Measurements from ENCODE around the gene ERCC1. TPM values are rescaled to one million over a fixed set of nuclear protein-coding genes. Genes with fewer than 3 reads are reported as not detected.
A peak's percentile ranks its signal among the peaks of the same experiment; 100 is the strongest.

ERCC1 gene
- total and polyA plus RNA-seq, 2 of the 13 experiments (the other 11 are each of a cell fraction or from before 2014, with no cell fraction given), result 40.0 to 66.4 TPM

GRCh38 chr19:45468159-45468651, 44.5 kb upstream of the ERCC1 start:
- no peak for FAIRE-seq
- intact Hi-C loops (cut with micrococcal nuclease; ENCODE audit: unreplicated experiment) (no loop called here), in situ Hi-C loops (cut with HindIII; ENCODE audit: extremely low pct_ligation_motif_present, low pct_unique_long_range_greater_than_20kb) (no loop called here)
- TF ChIP-seq SIN3B (IDR thresholded peaks at IDR 0.05; ENCODE audit: low read length), result no peak
- no peak for TF ChIP-seq ARNT2 (CRISPR knock-in tag; IDR thresholded peaks at IDR 0.05; ENCODE audit: low read depth)
- 0 out of 2 replicates have a peak, but pooled peaks have one; percentile 1 for TF ChIP-seq BRD4 (CRISPR knock-in tag; IDR thresholded peaks at IDR 0.05)
- TF ChIP-seq SNAPC2 (CRISPR knock-in tag; IDR thresholded peaks at IDR 0.05), result 0 out of 2 replicates have a peak, but pooled peaks have one; percentile 33
- TF ChIP-seq ZNF33B (CRISPR knock-in tag; IDR thresholded peaks at IDR 0.05), result no peak
- TF ChIP-seq PRMT3 (CRISPR knock-in tag; IDR thresholded peaks at IDR 0.05; ENCODE audit: borderline replicate concordance, low read depth), result no peak
- TF ChIP-seq KAT8 (CRISPR knock-in tag; IDR thresholded peaks at IDR 0.05), result no peak
- TF ChIP-seq ZNF558 (CRISPR knock-in tag; IDR thresholded peaks at IDR 0.05; ENCODE audit: borderline replicate concordance), result no peak
- TF ChIP-seq PCBP2 (optimal IDR thresholded peaks at IDR 0.05; ENCODE audit: low read depth, low read length, poor library complexity, severe bottlenecking), result no peak
- no peak for TF ChIP-seq STAT6 (CRISPR knock-in tag; IDR thresholded peaks at IDR 0.05; ENCODE audit: borderline replicate concordance)
- TF ChIP-seq ZHX2 (IDR thresholded peaks at IDR 0.05; ENCODE audit: low read depth), result no peak
- no peak for TF ChIP-seq ZHX2 (CRISPR knock-in tag; IDR thresholded peaks at IDR 0.05; ENCODE audit: borderline replicate concordance)
- TF ChIP-seq ZNF562 (CRISPR knock-in tag; IDR thresholded peaks at IDR 0.05; ENCODE audit: borderline replicate concordance), result no peak
- TF ChIP-seq, protein P1, sequence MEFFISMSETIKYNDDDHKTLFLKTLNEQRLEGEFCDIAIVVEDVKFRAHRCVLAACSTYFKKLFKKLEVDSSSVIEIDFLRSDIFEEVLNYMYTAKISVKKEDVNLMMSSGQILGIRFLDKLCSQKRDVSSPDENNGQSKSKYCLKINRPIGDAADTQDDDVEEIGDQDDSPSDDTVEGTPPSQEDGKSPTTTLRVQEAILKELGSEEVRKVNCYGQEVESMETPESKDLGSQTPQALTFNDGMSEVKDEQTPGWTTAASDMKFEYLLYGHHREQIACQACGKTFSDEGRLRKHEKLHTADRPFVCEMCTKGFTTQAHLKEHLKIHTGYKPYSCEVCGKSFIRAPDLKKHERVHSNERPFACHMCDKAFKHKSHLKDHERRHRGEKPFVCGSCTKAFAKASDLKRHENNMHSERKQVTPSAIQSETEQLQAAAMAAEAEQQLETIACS (CRISPR knock-in tag; IDR thresholded peaks at IDR 0.05), result 0 out of 2 replicates have a peak, but pooled peaks have one; percentile 2

More at GRCh38 chr19:45468159-45468651, 44.5 kb upstream of the ERCC1 start:
- ChIA-PET CTCF (ENCODE audit: low intra/inter-chr PET ratio, low total read pairs) (no interaction called here), POLR2A (interaction anchor here (1.3 to 4.1 kb wide), 7 partner anchors 9 to 31 kb away, joined by 3 to 40 read pairs (median 7); no protein-coding TSS in a partner anchor)
- H4K20me1 ChIP-seq (ENCODE audit: insufficient read depth, low read length), result peaks cover 5% of the 10 kb centered on the region; the same call in 1 of the 2 replicates
- H3K79me2 ChIP-seq (ENCODE audit: insufficient read depth, low read length), result no peaks in the 10 kb centered on the region
- peak; percentile 6; the same call in 1 of the 3 replicates for ATAC-seq
- no peak for DNase-seq (ENCODE audit: low spot score)
- H3K9me3 ChIP-seq (ENCODE audit: low read length), result no peaks in the 10 kb centered on the region
- H3K27me3 ChIP-seq (ENCODE audit: control insufficient read depth in 1 of 2, insufficient read depth in 2 of 2, low read length in 2 of 2), result peaks cover 0 to 3% of the 10 kb centered on the region in 2 experiments; a peak in 2 of 5 replicates
- H3K4me3 ChIP-seq (replicated peaks in 1 of 3; ENCODE audit: insufficient read depth in 1 of 3, low read depth in 2 of 3, low read length in 3 of 3), result peak overlapping the region; percentile 76 to 91 (median 89)
- H2AFZ ChIP-seq (ENCODE audit: low read length), result no peak overlapping the region
- TSS peak; percentile 94 for BruUV-seq (replicated peaks)
- no peaks in the 10 kb centered on the region for H3K36me3 ChIP-seq (replicated peaks in 1 of 2; ENCODE audit: control insufficient read depth in 1 of 2, insufficient read depth in 2 of 2, low read length in 2 of 2)
- peak overlapping the region; percentile 99 for H3K4me2 ChIP-seq (ENCODE audit: low read depth, low read length)
- H3K4me1 ChIP-seq (ENCODE audit: insufficient read depth, low read length), result peaks cover 28% of the 10 kb centered on the region
- WGBS (ENCODE audit: low lambda C conversion rate), result under 1% methylated on average over 18 of the region's 31 CpGs
- H3K27ac ChIP-seq (ENCODE audit: extremely low read length, insufficient read depth, low read length), result peak overlapping the region; percentile 96
- H3K9ac ChIP-seq (ENCODE audit: insufficient read depth, low read depth, low read length), result peak overlapping the region; percentile 94
